NCI-H146 treated with DMSO at 0.1 percent for 48 hours (cell line): Measurements from ENCODE around the gene ATXN7.

Experiments
- DNase-seq: peaks from one replicate; lab custom pipeline; 2025; ENCODE audit not compliant: unreplicated experiment; lab: John Stamatoyannopoulos, UW

Gene ATXN7

DNA sequence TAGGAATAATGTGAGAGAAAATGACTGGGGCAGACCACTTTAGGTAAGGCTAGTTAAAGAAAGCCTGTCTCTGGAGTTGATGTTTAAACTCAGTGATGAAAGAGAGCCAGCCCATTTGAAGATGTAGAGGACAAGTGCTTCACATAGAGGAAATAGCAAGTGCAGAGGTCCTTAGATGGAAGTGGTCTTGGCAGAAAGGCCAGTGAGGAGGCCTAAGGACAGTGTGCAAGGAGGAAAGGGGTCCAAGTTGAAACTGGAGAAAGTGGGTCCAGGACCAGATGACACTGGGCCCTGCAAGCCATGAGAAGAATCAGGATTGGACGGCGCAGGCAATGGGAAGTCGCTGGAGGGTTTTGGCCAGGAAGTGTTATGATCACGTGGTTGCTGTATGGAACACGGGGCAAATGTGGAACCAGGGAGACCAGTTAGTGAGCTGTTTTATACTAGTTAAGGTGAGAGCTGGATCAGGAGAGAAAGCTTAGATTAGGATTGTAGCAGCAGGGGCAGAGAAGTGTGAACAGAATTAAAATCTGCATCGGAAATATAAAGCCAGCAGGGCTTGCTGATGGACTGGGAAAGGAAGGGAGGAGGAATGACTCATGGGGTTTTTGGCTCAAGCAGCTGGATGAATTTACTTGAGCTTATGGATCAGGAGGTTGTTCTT lies 96.5 kb downstream of the ATXN7 start:
- DNase-seq: no peak

DNA sequence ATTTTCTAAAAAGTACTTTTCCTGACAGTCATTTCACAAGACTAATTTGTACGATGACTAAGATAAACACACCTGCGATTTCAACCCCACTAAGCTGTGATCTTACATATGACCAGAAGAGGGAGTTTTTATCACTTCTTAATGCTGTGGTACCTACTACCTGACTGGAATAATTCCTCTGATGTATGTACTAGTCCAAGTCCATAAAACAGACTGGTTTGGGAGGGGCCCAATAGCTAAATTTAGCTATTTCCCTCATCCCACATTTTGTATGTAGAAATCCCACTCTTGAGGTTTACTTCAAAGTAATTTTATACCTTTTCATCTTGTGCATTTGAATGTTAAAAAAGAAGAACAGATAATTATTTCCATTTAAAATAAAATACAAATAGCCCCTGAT lies 98.2 kb downstream of the ATXN7 start:
- peak; percentile 20 for DNase-seq

DNA sequence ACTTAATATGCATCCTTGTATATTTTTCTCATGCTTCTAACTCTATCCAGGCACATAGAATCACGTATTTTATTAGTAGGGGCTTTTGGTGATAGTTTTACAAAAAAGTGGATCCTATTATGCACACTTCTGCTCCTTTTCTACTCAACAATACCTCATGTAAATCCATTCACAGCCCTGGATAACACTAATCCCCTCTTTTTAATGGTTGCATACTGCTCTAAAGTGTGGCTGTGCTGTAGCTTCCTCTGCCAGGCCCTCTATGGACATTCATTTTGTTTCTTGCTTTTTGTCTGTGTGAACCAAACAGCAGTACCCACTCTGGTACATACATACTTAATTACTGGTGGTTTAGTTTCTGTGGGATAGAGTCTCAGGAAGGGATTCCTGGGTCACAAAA lies 99.8 kb downstream of the ATXN7 start:
- DNase-seq: no peak

DNA sequence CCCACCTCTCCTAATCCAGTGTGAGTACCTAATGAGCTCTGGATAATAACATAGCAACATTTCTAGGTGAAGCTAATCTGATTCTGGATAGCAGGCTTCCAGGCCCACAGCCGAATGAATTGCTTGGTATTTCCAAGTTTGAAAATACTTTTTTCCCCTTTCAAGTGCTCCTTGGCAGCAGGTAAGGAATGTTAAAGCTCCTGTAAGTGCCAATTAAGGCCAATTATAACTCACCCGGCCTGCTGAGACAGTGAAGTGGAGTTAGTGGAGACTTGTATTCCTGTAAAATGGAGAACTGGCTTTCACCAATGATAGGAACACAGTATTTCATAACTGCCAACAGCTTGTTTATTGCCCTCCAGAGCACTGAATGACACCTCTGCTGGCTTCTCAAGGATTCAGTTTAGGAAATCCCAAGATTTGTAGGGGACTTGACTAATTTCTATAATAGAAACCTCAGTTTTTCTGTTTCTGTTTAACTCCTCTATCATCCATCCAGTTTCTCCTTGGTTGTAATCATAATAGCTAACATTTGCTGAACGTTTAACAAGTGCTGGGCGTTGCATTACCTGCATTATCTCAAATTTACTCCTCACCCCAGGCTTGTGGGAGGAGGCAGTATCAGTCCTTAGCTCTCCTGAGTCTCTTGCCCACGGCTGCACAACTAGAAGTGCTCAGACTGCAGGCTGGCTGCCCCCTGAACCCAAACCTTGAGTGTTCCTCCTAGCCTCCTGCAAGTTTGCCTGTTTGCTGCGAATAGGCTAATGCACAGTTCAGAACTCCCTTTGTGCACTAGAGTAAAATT lies 101.2 kb downstream of the ATXN7 start:
- DNase-seq: no peak

DNA sequence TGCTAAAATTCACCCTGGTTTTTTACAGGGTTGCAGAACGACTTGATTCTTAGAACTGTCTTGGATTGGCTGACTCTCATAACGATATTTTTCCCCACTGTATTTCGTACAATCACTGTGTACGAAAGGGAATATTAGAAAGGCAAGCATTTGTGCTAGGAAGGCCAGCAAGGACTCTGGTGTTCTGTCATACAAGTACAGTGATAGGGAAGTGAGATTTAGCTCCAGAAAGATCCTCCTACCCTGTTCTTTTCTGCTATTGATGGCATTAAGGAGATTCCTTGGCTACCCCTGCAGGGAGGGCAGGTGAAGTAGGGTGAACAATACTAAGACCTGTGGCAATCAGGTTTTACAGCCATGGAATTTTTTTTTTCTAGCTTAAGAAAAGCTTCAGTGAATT lies 102.3 kb downstream of the ATXN7 start:
- DNase-seq: no peak

DNA sequence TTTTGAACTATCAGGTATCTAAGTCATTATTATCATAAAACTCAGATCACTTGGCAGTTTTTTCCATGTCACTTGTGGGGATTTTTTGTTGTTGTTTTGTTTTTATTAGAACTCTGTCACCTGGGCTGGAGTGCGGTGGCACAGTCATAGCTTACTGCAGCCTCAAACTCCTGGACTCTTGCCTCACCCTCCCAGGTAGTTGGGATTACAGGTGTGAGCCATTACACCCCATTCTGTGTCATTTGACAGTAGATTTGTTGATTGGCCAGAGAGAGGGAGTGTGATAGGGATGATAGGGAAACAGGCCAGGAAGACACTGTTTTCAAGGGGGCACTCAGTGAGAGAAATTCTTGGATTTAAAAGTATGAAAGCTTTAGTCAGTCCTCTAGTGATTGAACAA lies 103.2 kb downstream of the ATXN7 start:
- DNase-seq: no peak

DNA sequence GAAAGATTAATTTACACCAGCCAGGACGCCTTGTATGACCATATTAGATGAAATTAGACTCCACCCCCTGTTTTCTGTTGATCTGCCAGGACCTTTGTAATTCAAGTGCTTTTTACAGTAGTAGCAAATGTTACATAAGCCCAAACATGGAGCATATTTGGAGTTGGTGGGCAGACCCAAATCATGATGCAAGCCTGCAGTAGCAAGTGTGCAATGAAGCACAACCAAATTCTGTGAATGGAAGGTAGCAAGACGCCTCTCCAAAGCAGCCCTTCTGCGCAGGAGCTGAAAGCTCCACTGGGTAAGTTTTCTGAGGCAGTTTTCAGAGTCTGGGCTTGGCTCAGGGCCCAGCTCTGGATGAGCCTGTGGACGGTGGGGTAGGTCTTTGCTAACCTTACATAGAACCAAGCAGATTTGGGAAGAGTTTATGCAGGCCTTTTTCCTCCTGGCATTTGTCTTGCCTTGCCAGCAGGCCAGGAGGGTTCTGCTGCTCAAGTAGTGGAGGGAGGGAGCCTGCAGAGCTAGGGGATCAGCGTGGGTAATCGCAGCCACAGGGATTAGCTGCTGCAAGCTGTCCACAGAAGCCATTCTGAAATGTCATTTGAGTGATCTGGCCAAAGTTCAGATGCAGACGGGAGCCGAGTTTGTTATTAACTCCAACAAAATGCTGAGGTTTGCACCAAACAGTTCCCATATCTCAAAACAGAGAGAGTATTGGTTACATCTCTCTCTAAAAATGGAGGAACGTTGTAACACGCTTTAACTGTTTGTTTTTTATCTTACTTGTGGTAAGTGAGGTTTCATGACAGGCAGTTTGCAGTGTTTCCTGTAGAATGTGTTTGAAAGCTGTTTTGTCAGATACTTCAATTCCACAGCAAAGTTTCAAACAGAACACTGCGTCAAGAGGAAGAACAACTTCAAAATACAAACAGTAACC lies 104.3 kb downstream of the ATXN7 start:
- DNase-seq: no peak

DNA sequence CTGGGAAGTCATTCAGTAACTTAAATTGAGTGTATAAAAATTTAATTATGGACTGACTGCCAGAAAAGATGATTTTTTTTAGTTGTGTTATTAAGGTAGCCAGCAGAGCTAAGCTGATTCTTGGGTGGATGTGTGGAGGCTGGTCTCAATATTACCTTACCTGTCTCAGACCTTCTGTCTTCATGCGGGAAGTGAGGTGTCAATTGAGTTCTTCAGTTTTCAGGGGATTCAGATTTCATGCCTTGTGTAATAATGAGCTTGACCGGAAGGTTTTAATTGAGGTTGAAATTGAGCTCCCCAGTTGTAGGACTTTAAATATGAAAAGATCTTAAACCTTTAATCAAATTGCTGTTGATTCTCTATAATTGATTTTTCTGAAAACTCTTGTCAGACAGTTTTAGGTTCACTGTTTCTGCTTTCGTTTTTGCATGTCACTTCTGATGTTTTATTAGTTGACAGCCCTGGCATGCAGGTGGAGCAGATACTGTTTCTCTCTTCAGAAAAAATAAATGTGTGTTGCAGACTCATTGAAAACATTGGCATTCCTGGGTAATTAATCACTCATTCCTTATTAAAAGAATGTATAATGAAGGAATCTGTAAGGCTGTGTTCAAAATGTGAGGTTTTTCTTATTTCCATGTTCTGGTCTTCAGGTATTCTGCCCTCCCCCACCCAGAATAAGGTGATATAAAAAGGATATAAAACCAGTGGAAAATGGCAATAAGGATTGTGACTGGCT lies 105.1 kb downstream of the ATXN7 start:
- DNase-seq: no peak

DNA sequence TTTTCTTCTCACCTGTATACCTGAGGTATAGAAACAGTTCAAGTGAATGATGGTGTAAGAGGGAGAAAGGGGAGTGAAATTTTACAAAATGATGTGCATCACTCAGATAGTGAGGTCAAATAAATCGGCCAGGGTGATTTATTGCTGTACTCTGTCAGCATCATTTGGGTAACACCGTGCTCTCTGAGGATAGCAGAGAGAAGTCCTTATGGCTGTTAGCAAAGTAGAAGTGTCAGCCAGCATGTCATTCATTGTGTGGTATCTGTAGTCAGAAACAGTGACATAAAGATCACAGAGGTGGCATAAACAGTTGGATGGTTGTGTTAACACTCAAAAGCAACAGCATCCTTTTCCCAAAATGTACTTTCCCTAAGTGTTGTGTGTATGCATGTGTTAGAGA lies 106.2 kb downstream of the ATXN7 start:
- DNase-seq: no peak

DNA sequence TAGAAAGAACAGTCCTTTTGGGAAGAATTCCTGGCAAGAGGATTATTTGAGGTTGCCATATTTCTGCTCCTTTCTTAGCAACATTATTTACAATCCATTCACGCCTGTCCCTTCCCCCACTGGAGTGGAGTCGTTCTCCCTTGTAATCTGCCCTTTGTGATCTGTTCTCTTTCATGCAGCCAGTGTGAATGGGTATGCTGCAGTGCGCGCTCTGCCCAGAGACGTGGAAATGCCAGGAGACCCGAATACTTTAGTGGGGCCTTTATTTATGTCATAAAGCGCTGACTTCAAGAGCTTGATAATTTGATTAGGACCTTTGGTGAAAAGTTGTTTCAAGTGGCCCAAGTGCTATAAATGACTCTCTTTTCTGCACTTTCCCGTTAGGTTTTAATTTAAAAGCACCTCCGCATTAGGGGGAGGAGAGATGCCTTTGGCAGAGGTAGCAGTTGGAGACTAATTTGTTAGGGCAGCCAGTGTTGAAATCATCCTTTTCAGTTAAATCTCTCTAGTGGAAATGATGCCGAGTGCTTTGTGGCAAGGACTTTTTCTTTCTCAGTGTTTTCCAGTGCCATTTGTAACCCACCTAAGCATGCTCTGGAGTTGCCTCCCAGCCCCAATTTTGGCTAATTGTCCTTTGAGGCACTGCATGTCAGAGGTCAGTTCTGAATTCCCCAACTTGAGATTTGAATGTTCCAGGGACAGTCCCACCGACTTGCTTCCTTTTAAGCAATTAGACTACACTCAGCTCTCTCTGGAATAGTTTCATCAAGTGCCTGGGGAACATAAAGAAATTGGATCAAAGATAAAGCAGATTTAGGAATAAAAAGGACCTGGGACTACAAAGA lies 107.2 kb downstream of the ATXN7 start:
- DNase-seq: no peak

DNA sequence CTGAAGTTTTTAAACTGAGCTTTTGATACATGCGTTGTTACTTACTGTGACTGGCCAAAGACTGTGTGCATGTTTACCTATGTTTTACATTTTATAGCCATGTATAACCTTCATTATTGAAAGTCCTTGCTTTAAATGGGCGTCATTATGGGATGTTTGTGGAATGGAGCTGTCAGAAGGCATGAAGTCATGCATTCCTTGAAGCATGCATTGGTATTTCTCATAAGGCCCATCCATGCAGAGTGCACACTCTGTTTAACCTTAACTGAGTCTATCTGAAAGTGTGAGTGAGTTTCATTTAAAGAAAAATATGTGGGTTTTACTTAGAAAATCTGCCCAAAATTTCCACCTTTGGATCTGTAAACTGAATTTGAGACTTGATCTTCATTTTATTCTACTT lies 108.5 kb downstream of the ATXN7 start:
- no peak for DNase-seq

DNA sequence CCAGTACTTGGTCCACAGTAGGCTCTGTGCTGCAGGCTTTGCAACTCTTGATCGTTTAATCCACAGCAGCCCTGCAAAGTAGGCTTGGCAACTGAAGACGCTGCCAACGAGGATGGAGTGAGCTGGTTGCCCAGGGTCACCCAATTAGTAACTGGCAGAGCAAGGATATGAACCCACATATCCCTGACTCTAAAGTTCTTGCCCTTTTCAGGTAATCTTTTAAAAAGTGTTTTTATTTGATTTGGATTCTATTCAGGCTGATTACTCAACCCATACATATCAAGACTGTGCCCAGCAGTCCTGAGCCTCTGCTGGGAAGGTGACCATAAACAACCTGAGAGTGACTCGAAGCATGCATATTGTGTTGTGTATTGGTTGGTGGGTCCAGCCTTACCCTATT lies 109.3 kb downstream of the ATXN7 start:
- no peak for DNase-seq

DNA sequence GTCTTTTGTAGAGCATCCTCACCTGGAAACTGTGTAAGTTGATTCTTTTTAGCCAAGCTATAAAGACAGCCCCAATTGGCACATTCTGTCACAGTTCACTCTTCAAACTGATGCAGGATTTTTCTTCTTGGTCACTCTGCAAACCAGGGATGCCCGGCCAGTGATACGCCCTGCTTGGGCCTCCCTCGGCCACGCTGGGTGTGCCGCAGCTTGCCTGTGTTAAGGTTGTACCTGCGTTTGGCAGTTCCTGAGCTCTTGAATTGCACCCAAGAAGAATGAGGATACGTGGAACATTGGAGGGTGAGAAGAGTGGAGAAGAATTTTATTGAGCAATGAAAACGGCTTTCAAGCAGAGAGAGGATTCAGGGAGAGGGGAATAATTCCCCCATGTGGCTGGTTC lies 109.7 kb downstream of the ATXN7 start:
- DNase-seq: no peak

DNA sequence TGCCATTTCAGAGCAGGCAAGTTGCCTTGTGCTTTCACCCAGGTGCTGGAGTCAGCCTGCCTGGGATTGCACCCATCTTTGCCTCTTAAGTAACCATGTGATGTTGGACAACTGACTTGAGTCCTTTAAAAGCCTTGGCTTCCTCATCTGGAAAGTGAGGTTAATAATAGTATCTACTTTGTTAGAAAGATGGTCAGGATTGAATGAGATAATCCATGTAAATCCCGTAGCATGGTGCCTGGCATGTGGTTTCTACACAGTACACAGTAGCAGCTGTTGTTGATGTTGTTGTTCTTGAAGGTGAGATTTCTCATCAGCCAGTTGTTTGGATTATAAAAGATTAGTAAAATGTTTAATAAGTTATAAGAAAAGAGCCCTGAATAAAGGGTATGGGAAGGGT lies 110.8 kb downstream of the ATXN7 start:
- no peak for DNase-seq

DNA sequence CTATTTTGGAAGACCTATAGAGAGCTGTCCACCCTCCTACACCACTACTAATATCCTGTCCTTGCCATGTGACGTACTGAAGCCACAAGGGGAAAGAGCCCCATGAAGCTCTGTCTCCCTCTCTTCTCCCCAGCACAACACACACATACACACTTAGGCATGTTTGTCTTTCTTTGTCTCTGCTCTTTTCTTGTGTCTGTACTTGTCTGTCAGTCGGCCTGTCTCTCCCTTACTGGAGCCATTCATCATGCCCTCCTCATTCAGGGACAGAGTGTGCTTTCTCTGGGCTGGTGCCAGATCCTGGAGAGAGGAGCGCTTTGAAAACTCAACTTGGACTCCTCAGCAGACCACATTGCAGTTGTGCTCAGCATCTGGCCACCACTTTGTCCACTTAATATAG lies 112.1 kb downstream of the ATXN7 start:
- no peak for DNase-seq

DNA sequence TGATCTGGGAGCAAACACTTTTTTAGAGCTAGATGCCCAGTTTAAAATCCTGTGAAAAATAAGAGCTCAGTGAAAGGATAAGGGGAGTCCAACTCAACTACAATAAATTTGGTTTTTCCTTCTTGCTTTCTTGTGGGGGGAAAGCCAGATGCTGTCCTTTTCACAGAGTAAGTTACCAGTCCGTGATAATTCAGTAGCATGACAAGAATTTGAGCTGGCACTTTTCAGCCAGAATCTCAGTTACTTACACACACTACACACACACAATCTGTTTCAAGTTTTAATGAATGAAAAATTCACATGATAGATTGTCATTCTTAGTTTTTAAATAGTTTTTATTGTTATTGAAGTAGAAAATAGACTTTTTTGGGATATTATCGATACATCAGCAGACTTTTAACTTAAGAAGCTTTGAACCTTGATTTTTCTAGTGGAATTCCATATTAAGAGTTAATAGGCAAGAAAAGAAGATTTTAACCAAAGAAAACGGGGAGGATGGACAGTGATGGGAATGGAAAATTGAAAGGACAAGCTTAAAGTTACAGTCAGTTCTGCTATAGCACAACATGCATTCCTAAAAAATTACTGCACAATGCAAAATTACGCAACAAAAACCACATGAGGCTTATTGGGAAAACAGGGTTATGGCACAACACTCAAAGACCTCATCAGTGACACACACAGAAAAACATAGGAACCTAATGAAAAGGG lies 112.6 kb downstream of the ATXN7 start:
- DNase-seq: no peak

DNA sequence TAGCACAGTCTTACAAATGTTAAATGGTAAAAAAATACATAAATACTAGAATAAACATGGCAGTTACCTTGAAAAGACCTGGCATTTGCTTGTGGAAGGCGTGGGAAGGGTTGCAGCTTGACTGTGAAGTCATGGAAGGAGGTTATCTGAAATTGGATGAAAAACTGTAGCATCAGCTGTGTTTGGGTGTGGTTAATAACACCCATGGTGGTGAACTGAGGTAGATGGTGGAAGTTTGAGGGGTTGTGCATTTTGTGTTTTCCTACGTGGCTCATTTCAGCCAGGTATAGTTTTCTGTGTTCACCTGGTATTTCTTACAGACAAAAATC lies 113.2 kb downstream of the ATXN7 start:
- no peak for DNase-seq

DNA sequence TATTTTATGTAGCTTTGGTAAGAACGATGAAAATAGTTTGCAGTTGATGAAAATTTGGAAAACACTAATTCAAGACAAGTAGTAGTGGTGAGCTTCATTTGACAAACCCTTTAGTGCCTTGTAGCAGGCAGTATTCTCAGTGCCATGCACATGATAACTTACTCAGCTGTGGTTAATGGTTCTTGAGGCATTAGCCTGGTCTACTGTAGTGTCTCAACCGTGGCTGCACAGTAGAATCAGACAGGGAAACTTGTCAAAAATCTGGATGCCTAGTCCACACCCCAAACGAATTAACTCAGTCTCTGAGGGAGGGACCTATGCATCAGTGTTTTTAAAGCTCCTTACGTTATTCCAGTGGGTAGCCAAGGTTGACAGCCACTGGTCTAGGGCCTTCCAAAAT lies 114.2 kb downstream of the ATXN7 start:
- DNase-seq: no peak

DNA sequence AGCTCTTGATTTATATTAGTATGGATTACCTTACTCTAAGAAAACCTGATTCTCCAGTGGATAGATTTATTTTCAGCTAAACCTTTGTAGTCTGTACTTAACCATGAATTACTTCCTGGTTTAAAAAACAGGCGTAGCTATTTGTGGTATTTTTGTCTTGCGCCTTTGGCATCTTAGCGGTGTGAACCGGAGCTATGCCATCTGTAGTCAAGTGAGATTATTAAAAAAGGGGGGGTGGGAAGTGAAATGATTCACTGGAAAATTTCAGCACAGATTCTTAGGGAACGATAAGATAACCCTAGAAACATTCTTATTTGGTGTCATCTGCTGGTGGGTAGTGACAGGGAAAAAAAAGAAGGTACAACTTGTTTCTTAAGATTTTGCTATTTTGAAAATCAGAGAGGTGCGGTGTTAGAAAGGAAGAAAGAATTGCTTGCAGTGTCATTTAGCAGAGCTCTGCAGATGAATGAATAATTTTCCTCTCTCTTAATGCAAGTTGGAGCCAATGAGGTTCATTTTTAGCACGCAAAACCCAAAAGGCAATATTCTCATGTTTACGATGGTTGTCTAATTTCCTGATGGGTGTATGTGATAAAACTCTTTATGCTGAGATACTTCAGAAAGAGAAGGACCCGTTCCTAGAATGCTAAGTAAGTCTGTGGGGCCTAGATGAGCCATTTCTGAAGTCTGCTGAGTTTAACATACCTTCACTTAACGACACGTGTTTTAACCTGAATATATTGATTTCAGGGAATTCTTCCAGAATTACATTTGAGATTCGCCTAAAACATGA lies 115.6 kb downstream of the ATXN7 start:
- no peak for DNase-seq
